CD4-positive, alpha-beta T cell treated with Interleukin-15 for 4 hours (primary cell): ENCODE data around the gene OSTF1.

Experiments used
- DNase-seq: peaks from one replicate; pipeline ENCODE4 v3.0.0-alpha.2; 2020; ENCODE audit warnings: low spot score

The OSTF1 gene

DNA sequence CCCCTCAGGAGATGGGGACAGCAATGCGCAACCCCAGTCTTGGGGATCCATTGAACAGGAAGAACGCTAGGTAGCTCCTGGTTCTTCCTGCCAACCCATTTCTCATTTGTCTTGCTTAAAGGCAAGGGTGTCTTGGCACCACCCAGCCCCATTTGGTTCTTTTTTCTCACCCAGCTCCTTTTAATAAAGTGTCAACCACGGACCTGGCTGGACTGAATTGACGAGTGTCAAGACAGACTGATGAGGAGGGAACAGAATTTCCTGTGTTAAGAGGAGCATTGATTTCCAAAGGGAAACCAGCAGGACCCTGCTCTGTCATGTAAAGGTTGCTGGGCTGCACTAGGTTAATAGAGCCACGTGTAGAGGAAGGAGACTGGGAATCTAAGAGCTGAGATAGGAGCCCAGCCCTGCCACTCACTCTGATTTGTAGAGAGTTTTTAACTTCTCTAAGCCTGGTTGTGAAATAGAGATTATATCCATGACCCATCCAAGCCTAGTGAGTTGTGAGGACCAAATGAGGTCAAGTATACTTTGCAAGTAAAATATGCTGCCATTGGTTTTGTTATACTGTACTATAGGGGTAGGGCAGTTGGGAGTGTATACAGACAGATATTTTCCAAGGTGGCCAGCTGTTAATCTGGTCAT lies 33.7 kb downstream of the OSTF1 start:
- no peak for DNase-seq

DNA sequence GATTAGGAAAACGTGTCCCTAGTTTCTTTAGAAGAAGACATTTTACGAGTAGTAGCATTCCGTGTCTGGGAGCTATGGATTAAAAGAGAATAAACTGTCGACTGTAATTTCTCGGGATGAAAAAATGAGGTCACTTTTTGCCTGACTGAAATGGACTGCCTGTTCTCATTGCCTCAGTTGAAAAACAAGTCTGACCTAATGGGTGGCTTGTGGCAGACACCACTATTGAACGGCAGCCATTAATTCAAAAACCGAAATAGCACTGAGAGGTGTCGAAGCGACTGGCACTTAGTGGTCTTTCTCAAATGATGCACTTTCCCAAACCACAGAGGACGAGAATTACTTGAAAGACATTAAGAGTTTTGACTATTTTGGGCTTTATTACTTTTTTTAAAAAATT lies 35.4 kb downstream of the OSTF1 start:
- no peak for DNase-seq

DNA sequence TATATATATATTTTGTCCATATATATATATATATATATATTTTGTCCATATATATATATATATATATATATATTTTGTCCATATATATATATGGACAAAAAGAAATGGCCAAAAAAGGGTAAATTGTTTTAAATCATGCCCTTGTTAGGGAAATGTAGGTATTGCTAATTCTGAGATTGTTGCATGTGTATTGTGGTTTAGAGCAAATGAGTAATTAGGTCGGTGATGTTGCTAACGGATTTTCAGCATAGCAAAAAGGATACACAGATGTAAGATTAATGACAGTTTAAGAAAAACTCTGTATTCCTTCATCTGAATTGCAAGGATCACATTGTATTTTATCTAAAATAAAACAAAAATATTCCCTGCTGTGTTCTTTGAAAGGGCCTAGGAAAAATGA lies 40.2 kb downstream of the OSTF1 start:
- DNase-seq: no peak

DNA sequence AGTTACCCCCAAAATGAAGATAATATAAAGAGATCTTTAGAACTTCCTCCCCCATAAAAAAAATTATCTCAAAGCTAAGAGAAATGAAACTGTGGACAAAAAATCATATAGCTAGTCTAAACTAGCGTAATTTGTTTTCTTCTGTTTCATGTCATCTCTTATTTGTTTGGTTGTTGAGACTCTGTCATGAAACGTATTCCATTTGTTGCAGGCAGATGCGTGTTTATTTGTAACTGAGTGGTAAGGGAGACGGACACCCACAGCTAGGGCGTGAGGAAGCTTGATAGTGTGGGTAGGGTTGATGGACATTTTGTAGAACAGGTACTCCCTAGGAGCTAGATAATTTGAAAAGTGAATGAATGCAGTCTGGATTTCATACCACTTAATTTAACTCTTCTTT lies 41.9 kb downstream of the OSTF1 start:
- DNase-seq: no peak

DNA sequence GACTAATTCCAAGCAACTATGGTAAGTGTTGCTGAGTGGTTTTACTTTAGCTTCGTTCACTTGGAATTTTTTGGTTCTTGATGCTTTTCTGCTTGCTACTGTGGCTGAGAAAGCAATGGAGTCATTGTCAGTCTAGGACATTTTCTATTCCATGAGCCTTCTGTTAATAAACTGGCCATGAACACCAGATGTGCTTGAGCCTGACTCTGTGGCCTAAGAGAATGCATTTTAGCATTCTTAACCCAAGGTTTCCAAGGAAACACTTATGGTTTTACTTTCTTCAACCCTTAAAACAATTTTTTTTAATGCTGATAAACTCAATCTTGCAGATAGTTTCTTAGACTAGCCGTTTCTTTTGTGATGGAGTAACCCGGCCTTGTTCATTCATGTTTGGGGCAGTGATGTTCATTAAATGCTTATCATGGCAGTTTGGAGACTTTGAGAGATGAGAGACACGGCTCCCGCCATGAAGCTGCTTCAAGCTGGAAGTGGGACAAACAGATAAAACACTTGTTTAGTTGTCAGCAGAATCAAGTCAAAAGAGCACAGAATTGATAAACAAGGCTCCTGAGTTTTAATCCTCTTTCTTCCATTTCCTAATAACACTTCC lies 42.4 kb downstream of the OSTF1 start:
- no peak for DNase-seq

DNA sequence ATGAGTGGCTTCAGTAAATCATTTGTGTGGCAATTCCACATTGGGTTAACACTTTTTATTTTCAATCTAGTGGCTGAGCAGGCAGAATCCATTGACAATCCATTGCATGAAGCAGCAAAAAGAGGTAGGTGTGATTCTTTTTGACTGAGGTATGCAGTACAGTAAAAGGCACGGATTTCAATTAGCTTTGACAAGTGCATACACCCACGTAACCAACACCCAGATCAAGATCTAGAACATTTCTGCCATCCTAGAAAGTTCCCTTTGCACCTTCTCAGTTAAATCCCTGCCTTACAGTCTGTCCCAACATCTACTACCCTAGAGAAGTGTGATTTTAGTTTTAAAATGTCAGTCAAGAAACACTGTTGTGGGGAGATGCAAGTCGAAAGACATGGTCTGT lies 43.4 kb downstream of the OSTF1 start:
- DNase-seq: no peak

DNA sequence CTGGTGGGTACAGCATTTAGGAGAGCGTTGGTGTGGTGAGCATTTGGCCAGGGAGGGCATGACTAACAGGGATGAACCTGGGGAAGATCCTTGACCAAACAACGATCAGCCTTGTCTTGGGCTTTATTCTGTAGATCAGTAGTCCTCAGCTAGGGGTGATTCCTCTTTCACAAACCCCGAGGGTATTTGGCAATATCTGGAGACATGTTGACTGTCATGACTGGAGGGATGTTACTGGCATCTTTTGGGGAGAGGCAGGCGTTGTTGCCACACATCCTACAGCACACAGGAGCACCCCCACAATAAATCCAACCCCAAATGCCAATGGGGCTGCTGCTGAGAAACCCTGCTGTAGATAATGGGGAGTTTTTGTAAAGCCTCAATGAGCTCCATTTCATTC lies 43.9 kb downstream of the OSTF1 start:
- DNase-seq: no peak

DNA sequence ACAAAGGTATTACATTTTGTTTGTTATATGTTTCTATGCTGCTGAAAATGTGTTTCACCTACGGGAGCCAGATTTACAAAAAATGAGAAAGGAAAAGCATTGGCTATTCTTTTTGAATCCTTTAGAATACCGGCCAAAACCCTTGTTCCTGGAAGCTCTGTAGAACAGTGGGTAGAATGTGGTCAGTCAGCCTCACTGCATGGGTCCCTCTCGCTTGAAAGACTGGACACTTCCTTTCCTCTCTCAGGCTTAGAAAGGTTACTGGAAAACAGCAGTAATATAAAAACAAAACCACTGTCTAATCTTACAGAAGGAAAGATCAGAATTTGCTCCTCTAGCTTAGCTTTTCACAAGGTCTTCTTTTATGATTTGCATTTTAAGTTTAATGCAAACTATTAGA lies 45.1 kb downstream of the OSTF1 start:
- DNase-seq: no peak

DNA sequence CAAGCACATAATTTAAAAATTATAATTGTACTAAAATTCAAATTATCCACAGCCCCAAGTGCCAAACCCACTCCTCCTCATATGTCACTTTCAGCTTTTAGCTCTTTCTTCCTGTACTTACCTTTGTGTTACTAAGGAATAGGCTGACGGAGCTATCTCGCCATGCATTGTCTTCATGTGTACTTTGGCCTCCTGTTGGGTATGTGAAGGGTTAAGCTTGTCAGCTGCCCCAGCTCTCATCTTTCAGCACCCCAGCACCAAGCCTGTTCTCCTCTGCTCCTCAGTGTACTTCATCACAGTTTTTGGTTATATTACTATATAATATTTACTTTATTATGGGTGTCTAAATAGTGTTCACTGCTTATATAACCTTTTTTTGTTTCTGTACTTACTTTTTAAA lies 46.2 kb downstream of the OSTF1 start:
- no peak for DNase-seq

DNA sequence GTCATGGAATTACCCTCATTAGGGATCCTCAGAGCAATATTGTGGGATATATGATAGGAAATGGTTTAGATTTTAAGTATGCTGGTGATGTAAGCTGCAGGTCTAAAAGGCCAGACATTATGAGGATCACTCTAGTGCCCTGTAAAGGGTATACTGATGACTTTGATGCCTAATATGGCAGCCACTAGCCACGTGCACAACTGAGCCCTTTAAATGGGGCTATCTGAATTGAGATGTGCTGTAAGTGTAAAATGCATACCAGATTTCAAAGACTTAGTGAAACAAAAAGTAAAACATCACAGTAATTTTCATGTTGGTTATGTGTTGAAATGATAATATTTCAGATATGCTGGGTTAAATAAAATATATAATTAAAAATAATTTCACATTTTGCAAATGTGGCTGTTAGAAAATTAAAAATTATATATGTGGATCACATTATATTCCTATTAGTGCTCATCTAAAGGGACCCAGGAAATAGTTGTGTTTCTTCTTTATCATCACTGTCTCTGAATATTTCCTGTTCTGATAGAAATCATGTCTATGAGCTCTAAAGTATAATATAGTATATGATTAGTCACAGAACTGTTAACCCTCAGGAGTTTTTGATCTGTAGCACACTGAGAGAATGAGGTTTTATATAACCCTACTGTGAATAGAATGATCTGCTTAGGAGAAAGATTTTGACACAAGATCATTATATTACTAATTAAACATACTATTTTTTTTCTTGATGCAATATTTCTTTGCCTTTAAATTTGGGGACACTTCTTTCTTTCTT lies 50.1 kb downstream of the OSTF1 start:
- DNase-seq: peak; percentile 55

DNA sequence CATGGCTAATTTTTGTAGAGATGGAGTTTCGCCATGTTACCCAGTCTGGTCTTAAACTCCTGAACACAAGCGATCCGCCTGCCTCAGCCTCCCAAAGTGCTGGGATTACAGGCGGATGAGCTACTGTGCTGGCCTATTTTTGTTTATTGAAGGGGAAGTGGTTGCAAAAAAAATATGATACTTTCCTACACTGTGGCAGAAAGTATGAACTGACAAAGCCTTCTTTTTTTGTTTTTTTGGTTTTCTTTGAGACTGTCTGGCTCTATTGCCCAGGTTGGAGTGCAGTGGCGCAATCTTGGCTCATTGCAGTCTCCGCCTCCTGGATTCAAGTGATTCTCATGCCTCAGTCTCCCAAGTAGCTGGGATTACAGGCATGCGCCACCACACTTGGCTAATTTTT lies 50.9 kb downstream of the OSTF1 start:
- DNase-seq: no peak

DNA sequence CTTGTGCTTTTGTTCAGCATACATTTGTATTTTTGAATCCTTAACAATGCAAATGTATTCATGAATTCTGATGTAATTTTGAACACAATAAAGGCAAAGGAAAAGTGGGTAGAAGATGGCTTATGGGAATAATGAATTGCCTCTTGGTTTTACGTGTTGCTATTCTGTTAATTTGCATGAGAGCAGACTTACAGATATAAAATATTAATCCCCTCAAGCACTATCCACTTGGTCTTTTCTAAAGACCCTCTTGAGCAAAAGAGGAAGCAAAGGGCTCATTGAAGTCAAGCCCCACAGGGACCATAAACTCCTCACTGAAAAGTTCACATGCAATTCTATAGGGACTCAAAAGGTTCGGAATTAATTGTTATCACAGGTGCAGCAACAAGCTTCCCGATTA lies 51.9 kb downstream of the OSTF1 start:
- DNase-seq: no peak

DNA sequence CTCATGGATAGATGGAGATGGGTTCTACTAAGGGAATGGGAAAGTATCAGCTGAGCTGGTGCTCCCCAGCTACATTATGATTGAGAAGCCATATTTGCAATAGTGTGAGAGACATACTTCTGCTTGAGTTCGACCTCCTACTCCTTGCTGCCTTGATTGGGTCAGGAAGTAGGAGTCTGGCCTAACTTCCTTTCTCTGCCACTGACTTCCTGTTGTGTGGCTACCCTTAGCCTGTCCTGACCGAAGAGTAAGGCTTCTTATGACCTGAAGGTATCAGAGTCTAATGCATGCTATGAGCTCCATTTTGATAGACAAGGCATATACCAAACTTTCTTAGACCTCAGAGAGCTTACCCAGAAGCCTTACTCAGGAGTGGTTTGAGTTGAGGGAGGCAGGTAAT lies 53.9 kb downstream of the OSTF1 start:
- DNase-seq: no peak

DNA sequence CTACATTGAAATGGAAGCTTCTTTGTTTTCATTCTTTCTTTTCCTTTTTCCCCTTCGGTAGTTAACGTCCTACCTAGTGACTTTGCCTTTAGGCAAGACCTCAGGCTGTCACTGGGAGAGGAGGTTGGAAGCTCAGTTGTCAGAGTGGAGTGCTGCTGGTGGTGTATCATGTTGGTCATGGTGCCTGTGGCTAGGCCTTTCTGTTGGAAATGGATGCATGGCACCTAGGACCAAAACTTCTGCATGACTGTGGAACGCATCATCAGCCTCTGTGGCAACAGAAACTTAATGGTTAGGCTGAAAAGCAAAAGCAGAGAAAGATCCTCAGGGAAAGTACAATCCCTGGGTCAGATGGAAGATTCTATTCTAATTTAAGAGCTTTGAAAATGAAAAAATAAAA lies 57.9 kb downstream of the OSTF1 start:
- no peak for DNase-seq

DNA sequence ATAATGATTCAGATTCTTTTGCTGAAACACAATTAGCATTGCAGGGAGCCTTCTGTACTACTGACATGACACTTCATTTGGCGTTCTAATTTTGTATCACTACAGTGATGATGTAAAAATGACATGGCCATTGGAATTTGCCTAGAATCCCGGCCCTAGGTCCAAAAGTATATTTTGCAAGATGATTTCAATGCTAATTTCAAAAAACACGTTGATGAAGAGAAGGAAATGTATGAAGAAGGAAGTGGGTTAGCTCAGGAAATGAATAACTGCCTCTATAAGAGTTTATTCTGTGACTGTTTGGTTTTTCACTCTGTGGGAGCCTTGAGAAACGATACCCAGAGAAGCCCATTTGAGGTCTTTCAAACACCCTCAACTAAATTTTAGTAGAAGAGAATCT lies 59.3 kb downstream of the OSTF1 start:
- peak; percentile 52 for DNase-seq

DNA sequence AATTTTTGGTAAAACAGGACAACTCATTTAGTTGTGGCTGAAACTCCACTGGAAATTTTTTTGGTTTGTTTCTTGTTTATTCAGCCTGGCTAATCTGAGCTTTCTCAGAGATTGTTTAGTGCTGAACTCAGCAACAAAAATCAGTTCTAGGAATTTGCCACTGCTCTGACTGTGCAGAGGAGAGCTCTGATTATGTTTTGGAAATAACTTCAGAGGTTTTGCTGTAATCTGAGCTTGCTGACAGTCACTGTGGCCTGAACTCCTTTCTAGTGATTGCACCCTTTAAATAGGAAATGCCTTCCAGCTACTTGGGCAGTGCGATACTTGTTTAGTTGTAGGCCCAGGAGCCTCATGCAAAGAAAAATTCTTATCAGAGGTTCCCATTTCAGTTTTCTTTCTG lies 60.2 kb downstream of the OSTF1 start:
- peak; percentile 76 for DNase-seq

DNA sequence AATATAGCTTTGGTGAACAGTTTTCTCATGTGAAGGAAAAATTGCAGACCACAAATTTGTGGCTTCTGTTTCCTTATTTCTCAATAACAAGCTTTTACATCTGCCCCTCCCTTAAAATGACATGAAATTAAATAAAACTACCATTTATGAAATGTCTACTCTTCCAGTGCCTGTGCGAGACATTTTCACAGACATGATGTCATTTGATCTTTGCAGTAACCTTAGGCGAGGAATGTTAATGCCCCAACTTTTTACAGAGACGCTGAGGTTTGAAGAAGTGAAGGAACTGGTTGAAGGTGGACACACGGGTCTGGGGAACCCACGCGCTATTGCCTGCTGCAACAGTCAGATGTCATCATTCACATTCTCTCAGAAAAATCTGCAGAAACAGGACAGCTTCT lies 61.5 kb downstream of the OSTF1 start:
- no peak for DNase-seq

DNA sequence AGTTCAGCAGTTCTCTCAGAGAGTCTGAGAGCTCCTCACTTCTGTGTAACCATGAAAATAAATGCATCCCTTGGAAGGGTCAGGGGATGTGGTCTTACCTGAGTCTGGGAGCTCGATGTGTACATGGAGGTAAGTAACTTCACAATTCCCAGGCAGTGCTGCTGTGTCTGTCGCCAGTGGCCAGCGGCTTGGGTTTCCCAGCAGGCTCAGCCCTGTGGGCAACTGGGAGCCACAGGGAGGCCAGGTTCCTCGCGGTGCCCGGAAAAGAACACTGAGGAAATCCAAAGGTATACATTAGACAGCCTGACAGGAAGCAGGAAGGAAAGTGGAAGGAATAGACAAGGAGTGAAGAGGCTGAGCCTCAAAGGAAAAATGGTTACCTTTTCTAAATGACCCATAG lies 62.2 kb downstream of the OSTF1 start:
- DNase-seq: no peak

DNA sequence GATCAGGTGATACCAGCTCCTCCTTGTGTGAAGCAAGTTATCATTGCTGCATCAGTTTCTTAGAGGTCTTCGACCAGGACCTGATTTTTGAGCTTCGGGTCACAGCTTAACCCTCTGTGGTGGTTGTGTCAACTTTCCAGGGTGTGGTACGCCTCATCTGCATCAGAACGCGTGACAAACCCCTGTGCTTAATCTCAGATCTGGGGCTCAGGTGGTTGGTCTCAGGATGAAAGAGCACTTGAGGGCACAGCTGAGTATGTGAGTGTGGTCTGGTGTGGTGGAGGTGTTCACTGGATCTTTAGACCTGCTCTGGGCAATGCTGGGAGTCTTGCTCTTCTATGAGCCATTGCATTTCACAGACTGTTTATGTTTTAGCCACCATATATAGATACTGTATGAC lies 64.1 kb downstream of the OSTF1 start:
- peak; percentile 68 for DNase-seq

DNA sequence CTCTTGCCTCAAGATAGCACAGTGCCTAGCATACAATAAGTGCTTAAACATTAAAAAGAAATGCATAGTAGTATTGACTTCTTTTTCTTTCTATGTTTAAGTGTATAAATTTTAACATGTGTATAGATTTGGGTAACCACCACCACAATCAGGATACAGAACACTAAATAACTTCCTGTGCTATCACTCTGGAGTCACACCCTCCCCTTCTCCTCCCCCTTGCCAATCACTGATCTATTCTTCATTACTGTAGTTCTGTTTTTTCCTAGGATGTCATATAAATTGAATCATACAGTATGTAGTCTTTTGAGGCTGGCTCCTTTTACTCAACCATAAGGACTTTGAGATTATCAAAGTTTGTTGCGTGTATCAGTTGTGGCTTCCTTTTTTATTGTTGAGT lies 68.5 kb downstream of the OSTF1 start:
- DNase-seq: no peak

DNA sequence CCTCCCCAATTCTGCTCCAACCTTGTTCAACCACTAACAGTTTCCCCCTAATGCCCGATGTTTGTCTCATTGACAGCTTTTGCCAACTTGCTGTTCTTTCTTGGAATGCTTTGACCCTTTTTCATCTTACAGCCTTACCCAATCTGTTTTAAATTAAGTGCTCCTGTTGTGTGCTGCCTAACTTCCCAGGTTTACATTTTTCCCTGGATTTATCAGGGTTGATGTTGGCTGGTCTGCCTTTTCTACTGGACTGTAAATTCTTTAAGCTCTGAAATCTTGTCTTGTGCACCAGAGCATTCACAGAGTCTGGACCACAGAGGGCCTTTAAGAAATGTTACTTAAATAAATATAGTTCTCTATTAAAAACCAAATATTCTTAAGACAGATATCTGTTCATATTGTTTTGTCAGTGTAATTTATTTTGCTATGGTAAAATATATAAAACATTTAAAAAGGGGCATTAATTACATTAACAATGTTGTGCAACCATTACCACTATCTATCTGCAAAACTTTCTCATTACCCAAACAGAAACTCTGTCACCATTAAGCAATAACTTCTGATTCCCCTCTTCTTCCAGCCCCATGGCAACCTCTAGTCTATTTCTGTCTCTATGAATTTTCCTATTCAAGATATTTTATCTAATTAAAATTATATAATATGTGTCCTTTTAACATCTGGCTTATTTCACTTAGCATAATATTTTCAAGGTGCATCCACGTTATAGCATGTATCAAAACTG lies 73.0 kb downstream of the OSTF1 start:
- DNase-seq: no peak

DNA sequence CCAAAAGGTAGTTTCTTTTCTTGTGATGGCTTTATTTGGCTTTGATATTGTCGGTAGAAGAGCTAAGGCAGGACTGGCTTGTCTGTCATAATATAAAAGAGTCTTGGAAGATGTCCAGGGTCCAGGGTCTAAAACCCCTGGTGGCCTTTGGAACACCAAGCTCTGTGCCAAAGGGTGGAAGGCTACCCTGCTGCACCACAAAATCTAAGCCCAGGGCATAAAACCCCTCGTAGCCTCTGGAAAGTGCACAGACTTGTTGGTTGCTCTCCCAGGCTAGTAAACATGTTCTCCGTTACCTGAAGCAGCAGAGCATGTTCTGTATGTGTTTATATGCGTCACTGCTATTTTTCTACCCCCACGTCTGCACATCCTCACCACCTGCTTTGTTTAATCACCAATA lies 75.5 kb downstream of the OSTF1 start:
- DNase-seq: no peak

DNA sequence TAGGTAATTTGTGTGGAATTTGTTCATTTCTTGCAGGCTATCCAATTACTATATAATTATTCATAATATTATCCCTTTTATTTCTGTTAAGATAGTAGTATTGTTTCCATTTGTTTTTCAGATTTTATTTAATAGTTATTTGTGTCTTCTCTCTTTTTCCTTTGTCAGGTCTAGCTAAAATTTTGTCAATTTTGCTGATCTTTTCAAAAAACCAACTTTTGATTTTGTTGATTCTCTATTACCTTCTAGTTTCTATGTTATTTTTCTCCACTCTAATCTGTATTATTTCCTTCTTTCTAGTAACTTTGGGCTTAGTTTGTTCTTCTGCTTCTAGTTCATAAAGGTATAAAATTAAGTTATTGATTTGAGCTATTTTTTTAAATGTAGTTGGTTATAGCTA lies 76.3 kb downstream of the OSTF1 start:
- no peak for DNase-seq
